Measurements from ENCODE around the gene RPL10.

The RPL10 gene

GRCh38 chrX:154397888-154398667 is at the start of gene RPL10:
TSS of gene RPL10 (plus strand) at chrX:154398377. CDS start at chrX:154398520, 143 bp downstream.
- DNase-seq: peak; percentile 75 to 87 (median 83)

- DNase-seq: no peak
Observed at GRCh38 chrX:154348646-154349358, 49.4 kb upstream of the RPL10 start.

- no peak for DNase-seq
Observed at GRCh38 chrX:154349359-154349935, 48.7 kb upstream of the RPL10 start.

GRCh38 chrX:154349979-154350378 is 48.2 kb upstream of the RPL10 start:
- DNase-seq: no peak

- no peak for DNase-seq
Observed at GRCh38 chrX:154350429-154351182, 47.6 kb upstream of the RPL10 start.

- DNase-seq: peak in 3 of 6 experiments; percentile 13 to 33 (median 17)
Observed at GRCh38 chrX:154351183-154352011, 46.8 kb upstream of the RPL10 start.

- no peak for DNase-seq
Observed at GRCh38 chrX:154352012-154352401, 46.2 kb upstream of the RPL10 start.

GRCh38 chrX:154352466-154352865 is 45.7 kb upstream of the RPL10 start:
- DNase-seq: no peak

GRCh38 chrX:154353172-154353843 is 44.9 kb upstream of the RPL10 start:
- no peak for DNase-seq

- no peak for DNase-seq
Observed at GRCh38 chrX:154354013-154354412, 44.2 kb upstream of the RPL10 start.

GRCh38 chrX:154354516-154354915 is 43.7 kb upstream of the RPL10 start:
- DNase-seq: no peak

- DNase-seq: no peak
Observed at GRCh38 chrX:154355094-154355775, 42.9 kb upstream of the RPL10 start.

- no peak for DNase-seq
Observed at GRCh38 chrX:154355776-154356140, 42.4 kb upstream of the RPL10 start.

GRCh38 chrX:154356596-154356995 is 41.6 kb upstream of the RPL10 start:
- no peak for DNase-seq

- DNase-seq: no peak
Observed at GRCh38 chrX:154357205-154357604, 41.0 kb upstream of the RPL10 start.

GRCh38 chrX:154358011-154358410 is 40.2 kb upstream of the RPL10 start:
- no peak for DNase-seq

GRCh38 chrX:154358829-154359228 is 39.3 kb upstream of the RPL10 start:
- DNase-seq: no peak

GRCh38 chrX:154359362-154360154 is 38.6 kb upstream of the RPL10 start:
- DNase-seq: no peak

GRCh38 chrX:154360155-154360713 is 37.9 kb upstream of the RPL10 start:
- no peak for DNase-seq

All from stimulated activated naive CD4-positive, alpha-beta T cell (primary cell).